Measurements from ENCODE around the gene NRG3.

The NRG3 gene

GRCh38 chr10:82759050-82759449 lies 884.1 kb downstream of the NRG3 start:
- Histone ChIP-seq H3K4me1 (ENCODE audit: control insufficient read depth, insufficient read depth, low read length) (no peaks in the 10 kb centered on the region), H3K36me3 (ENCODE audit: control insufficient read depth, insufficient read depth, low read length, severe bottlenecking) (no peaks in the 10 kb centered on the region), H3K27me3 (replicated peaks; ENCODE audit: control insufficient read depth, insufficient read depth, low read length) (no peaks in the 10 kb centered on the region), H3K4me3 (ENCODE audit: low read length) (no peak overlapping the region), H3K9me3 (ENCODE audit: control insufficient read depth, low read length) (no peaks in the 10 kb centered on the region), H3K9ac (ENCODE audit: low read length) (no peak overlapping the region)
- no peak for DNase-seq (ENCODE audit: low read depth)

- Histone ChIP-seq H3K4me3 (ENCODE audit: low read length) (no peak overlapping the region), H3K36me3 (ENCODE audit: control insufficient read depth, insufficient read depth, low read length, severe bottlenecking) (no peaks in the 10 kb centered on the region), H3K9ac (ENCODE audit: low read length) (no peak overlapping the region), H3K9me3 (ENCODE audit: control insufficient read depth, low read length) (no peaks in the 10 kb centered on the region), H3K4me1 (ENCODE audit: control insufficient read depth, insufficient read depth, low read length) (no peaks in the 10 kb centered on the region), H3K27me3 (replicated peaks; ENCODE audit: control insufficient read depth, insufficient read depth, low read length) (no peaks in the 10 kb centered on the region)
- no peak for DNase-seq (ENCODE audit: low read depth)
Measured at GRCh38 chr10:82762641-82763040, 887.6 kb downstream of the NRG3 start.

- DNase-seq (ENCODE audit: low read depth): no peak
- no peaks in the 10 kb centered on the region for H3K36me3 ChIP-seq (ENCODE audit: control insufficient read depth, insufficient read depth, low read length, severe bottlenecking)
- H3K9ac ChIP-seq (ENCODE audit: low read length): no peak overlapping the region
- no peaks in the 10 kb centered on the region for H3K27me3 ChIP-seq (replicated peaks; ENCODE audit: control insufficient read depth, insufficient read depth, low read length)
- H3K4me1 ChIP-seq (ENCODE audit: control insufficient read depth, insufficient read depth, low read length): no peaks in the 10 kb centered on the region
- H3K4me3 ChIP-seq (ENCODE audit: low read length): no peak overlapping the region
- no peaks in the 10 kb centered on the region for H3K9me3 ChIP-seq (ENCODE audit: control insufficient read depth, low read length)
Measured at GRCh38 chr10:82768040-82768439, 893.0 kb downstream of the NRG3 start.

- H3K9ac ChIP-seq (ENCODE audit: low read length): no peak overlapping the region
- no peak overlapping the region for H3K4me3 ChIP-seq (ENCODE audit: low read length)
- H3K4me1 ChIP-seq (ENCODE audit: control insufficient read depth, insufficient read depth, low read length): no peaks in the 10 kb centered on the region
- H3K27me3 ChIP-seq (replicated peaks; ENCODE audit: control insufficient read depth, insufficient read depth, low read length): no peaks in the 10 kb centered on the region
- peaks cover 5% of the 10 kb centered on the region for H3K9me3 ChIP-seq (ENCODE audit: control insufficient read depth, low read length)
- DNase-seq (ENCODE audit: low read depth): no peak
- H3K36me3 ChIP-seq (ENCODE audit: control insufficient read depth, insufficient read depth, low read length, severe bottlenecking): no peaks in the 10 kb centered on the region
Measured at GRCh38 chr10:82778908-82779307, 903.9 kb downstream of the NRG3 start.

GRCh38 chr10:82796510-82796909 lies 921.5 kb downstream of the NRG3 start:
- H3K27me3 ChIP-seq (replicated peaks; ENCODE audit: control insufficient read depth, insufficient read depth, low read length): no peaks in the 10 kb centered on the region
- no peaks in the 10 kb centered on the region for H3K4me1 ChIP-seq (ENCODE audit: control insufficient read depth, insufficient read depth, low read length)
- H3K36me3 ChIP-seq (ENCODE audit: control insufficient read depth, insufficient read depth, low read length, severe bottlenecking): no peaks in the 10 kb centered on the region
- H3K4me3 ChIP-seq (ENCODE audit: low read length): no peak overlapping the region
- DNase-seq (ENCODE audit: low read depth): peak; percentile 66
- no peaks in the 10 kb centered on the region for H3K9me3 ChIP-seq (ENCODE audit: control insufficient read depth, low read length)
- no peak overlapping the region for H3K9ac ChIP-seq (ENCODE audit: low read length)

- Histone ChIP-seq H3K9ac (ENCODE audit: low read length) (no peak overlapping the region), H3K36me3 (ENCODE audit: control insufficient read depth, insufficient read depth, low read length, severe bottlenecking) (no peaks in the 10 kb centered on the region), H3K27me3 (replicated peaks; ENCODE audit: control insufficient read depth, insufficient read depth, low read length) (no peaks in the 10 kb centered on the region), H3K4me1 (ENCODE audit: control insufficient read depth, insufficient read depth, low read length) (no peaks in the 10 kb centered on the region), H3K9me3 (ENCODE audit: control insufficient read depth, low read length) (no peaks in the 10 kb centered on the region), H3K4me3 (ENCODE audit: low read length) (no peak overlapping the region)
- DNase-seq (ENCODE audit: low read depth): no peak
Measured at GRCh38 chr10:82801289-82801688, 926.3 kb downstream of the NRG3 start.

GRCh38 chr10:82811621-82812020 lies 936.6 kb downstream of the NRG3 start:
- DNase-seq (ENCODE audit: low read depth): peak; percentile 24

GRCh38 chr10:82813856-82814255 lies 938.9 kb downstream of the NRG3 start:
- no peaks in the 10 kb centered on the region for H3K9me3 ChIP-seq (ENCODE audit: control insufficient read depth, low read length)
- H3K27me3 ChIP-seq (replicated peaks; ENCODE audit: control insufficient read depth, insufficient read depth, low read length): no peaks in the 10 kb centered on the region
- H3K9ac ChIP-seq (ENCODE audit: low read length): no peak overlapping the region
- H3K36me3 ChIP-seq (ENCODE audit: control insufficient read depth, insufficient read depth, low read length, severe bottlenecking): no peaks in the 10 kb centered on the region
- peak; percentile 37 for DNase-seq (ENCODE audit: low read depth)
- H3K4me1 ChIP-seq (ENCODE audit: control insufficient read depth, insufficient read depth, low read length): no peaks in the 10 kb centered on the region
- H3K4me3 ChIP-seq (ENCODE audit: low read length): no peak overlapping the region

More at GRCh38 chr10:82811621-82812020, 936.6 kb downstream of the NRG3 start:
- Histone ChIP-seq H3K9ac (ENCODE audit: low read length) (no peak overlapping the region), H3K4me1 (ENCODE audit: control insufficient read depth, insufficient read depth, low read length) (no peaks in the 10 kb centered on the region), H3K27me3 (replicated peaks; ENCODE audit: control insufficient read depth, insufficient read depth, low read length) (no peaks in the 10 kb centered on the region), H3K4me3 (ENCODE audit: low read length) (no peak overlapping the region), H3K36me3 (ENCODE audit: control insufficient read depth, insufficient read depth, low read length, severe bottlenecking) (no peaks in the 10 kb centered on the region), H3K9me3 (ENCODE audit: control insufficient read depth, low read length) (no peaks in the 10 kb centered on the region)

- H3K36me3 ChIP-seq (ENCODE audit: control insufficient read depth, insufficient read depth, low read length, severe bottlenecking): no peaks in the 10 kb centered on the region
- peak; percentile 36 for DNase-seq (ENCODE audit: low read depth)
- no peaks in the 10 kb centered on the region for H3K27me3 ChIP-seq (replicated peaks; ENCODE audit: control insufficient read depth, insufficient read depth, low read length)
- no peaks in the 10 kb centered on the region for H3K4me1 ChIP-seq (ENCODE audit: control insufficient read depth, insufficient read depth, low read length)
- no peaks in the 10 kb centered on the region for H3K9me3 ChIP-seq (ENCODE audit: control insufficient read depth, low read length)
- H3K9ac ChIP-seq (ENCODE audit: low read length): no peak overlapping the region
- no peak overlapping the region for H3K4me3 ChIP-seq (ENCODE audit: low read length)
Measured at GRCh38 chr10:82814635-82815034, 939.6 kb downstream of the NRG3 start.

- no peaks in the 10 kb centered on the region for H3K9me3 ChIP-seq (ENCODE audit: control insufficient read depth, low read length)
- H3K4me1 ChIP-seq (ENCODE audit: control insufficient read depth, insufficient read depth, low read length): no peaks in the 10 kb centered on the region
- H3K4me3 ChIP-seq (ENCODE audit: low read length): no peak overlapping the region
- DNase-seq (ENCODE audit: low read depth): no peak
- H3K9ac ChIP-seq (ENCODE audit: low read length): no peak overlapping the region
- H3K27me3 ChIP-seq (replicated peaks; ENCODE audit: control insufficient read depth, insufficient read depth, low read length): no peaks in the 10 kb centered on the region
- no peaks in the 10 kb centered on the region for H3K36me3 ChIP-seq (ENCODE audit: control insufficient read depth, insufficient read depth, low read length, severe bottlenecking)
Measured at GRCh38 chr10:82815680-82816079, 940.7 kb downstream of the NRG3 start.

GRCh38 chr10:82817676-82818422 lies 942.9 kb downstream of the NRG3 start:
- no peak overlapping the region for H3K9ac ChIP-seq (ENCODE audit: low read length)
- no peaks in the 10 kb centered on the region for H3K36me3 ChIP-seq (ENCODE audit: control insufficient read depth, insufficient read depth, low read length, severe bottlenecking)
- H3K9me3 ChIP-seq (ENCODE audit: control insufficient read depth, low read length): no peaks in the 10 kb centered on the region
- no peak overlapping the region for H3K4me3 ChIP-seq (ENCODE audit: low read length)
- no peak for DNase-seq (ENCODE audit: low read depth)
- no peaks in the 10 kb centered on the region for H3K4me1 ChIP-seq (ENCODE audit: control insufficient read depth, insufficient read depth, low read length)
- no peaks in the 10 kb centered on the region for H3K27me3 ChIP-seq (replicated peaks; ENCODE audit: control insufficient read depth, insufficient read depth, low read length)

- H3K36me3 ChIP-seq (ENCODE audit: control insufficient read depth, insufficient read depth, low read length, severe bottlenecking): no peaks in the 10 kb centered on the region
- H3K4me3 ChIP-seq (ENCODE audit: low read length): no peak overlapping the region
- no peaks in the 10 kb centered on the region for H3K27me3 ChIP-seq (replicated peaks; ENCODE audit: control insufficient read depth, insufficient read depth, low read length)
Measured at GRCh38 chr10:82821043-82821442, 946.0 kb downstream of the NRG3 start.

More at GRCh38 chr10:82821043-82821442, 946.0 kb downstream of the NRG3 start:
- no peaks in the 10 kb centered on the region for H3K9me3 ChIP-seq (ENCODE audit: control insufficient read depth, low read length)
- H3K4me1 ChIP-seq (ENCODE audit: control insufficient read depth, insufficient read depth, low read length): no peaks in the 10 kb centered on the region
- no peak overlapping the region for H3K9ac ChIP-seq (ENCODE audit: low read length)
- no peak for DNase-seq (ENCODE audit: low read depth)
